PFSK-1 (cell line): ENCODE data around the gene MAP6D1.

Source experiments
- FOXP2 ChIP-seq: optimal IDR thresholded peaks from 2 replicates; pipeline ENCODE3; 2011; ENCODE audit warnings: borderline replicate concordance, control low read depth, inconsistent platforms; ENCODE audit not compliant: insufficient read depth; ENCODE audit errors: extremely low read length, extremely low read depth
- POLR2AphosphoS5 ChIP-seq: IDR thresholded peaks from 2 replicates; pipeline ENCODE4 v1.6.1; 2012; ENCODE audit warnings: low read depth, mild to moderate bottlenecking, control low read depth, low read length, moderate library complexity
- REST ChIP-seq, 2 experiments: IDR thresholded peaks; 2 replicates each; pipeline versions ENCODE4 v1.6.1 to v1.8.0; 2011 to 2012; ENCODE audit warnings: low read depth in 2 of 2, low read length in 2 of 2, control low read depth in 1 of 2, inconsistent platforms in 1 of 2, mild to moderate bottlenecking in 1 of 2, moderate library complexity in 1 of 2; ENCODE audit not compliant: insufficient read depth in 1 of 2
- SIN3A ChIP-seq: IDR thresholded peaks from 2 replicates; pipeline ENCODE4 v1.6.1; 2012; ENCODE audit warnings: mild to moderate bottlenecking, low read length, moderate library complexity, borderline replicate concordance; ENCODE audit not compliant: insufficient read depth
- TAF1 ChIP-seq: IDR thresholded peaks from 2 replicates; pipeline ENCODE4 v1.6.1; 2012; ENCODE audit warnings: low read length, control low read depth, borderline replicate concordance; ENCODE audit not compliant: insufficient read depth

The MAP6D1 gene

GRCh38 chr3:183818706-183819624, 6.4 kb downstream of the MAP6D1 start:
- TF ChIP-seq POLR2AphosphoS5 (no peak), FOXP2 (no peak)

- no peak for TF ChIP-seq SIN3A
- TF ChIP-seq TAF1 = no peak
- TF ChIP-seq REST (IDR thresholded peaks at IDR 0.05; ENCODE audit: insufficient read depth in 1 of 2, low read depth in 2 of 2, low read length in 2 of 2) = no peak
- TF ChIP-seq FOXP2 = no peak
- TF ChIP-seq POLR2AphosphoS5 = no peak
These were observed 7.2 kb downstream of the MAP6D1 start for GRCh38 chr3:183818041-183818620.

- no peak for TF ChIP-seq REST (IDR thresholded peaks at IDR 0.05; ENCODE audit: insufficient read depth in 1 of 2, low read depth in 2 of 2, low read length in 2 of 2)
- no peak for TF ChIP-seq SIN3A
- no peak for TF ChIP-seq POLR2AphosphoS5
- TF ChIP-seq TAF1 = no peak
- TF ChIP-seq FOXP2 = no peak
These were observed 7.7 kb downstream of the MAP6D1 start for GRCh38 chr3:183817639-183818038.

- TF ChIP-seq POLR2AphosphoS5 = no peak
These were observed 8.5 kb downstream of the MAP6D1 start for GRCh38 chr3:183816681-183817510.

GRCh38 chr3:183815951-183816475, 9.4 kb downstream of the MAP6D1 start:
- no peak for TF ChIP-seq TAF1
- no peak for TF ChIP-seq REST (IDR thresholded peaks at IDR 0.05; ENCODE audit: insufficient read depth in 1 of 2, low read depth in 2 of 2, low read length in 2 of 2)
- no peak for TF ChIP-seq SIN3A
- TF ChIP-seq FOXP2 = no peak
- TF ChIP-seq POLR2AphosphoS5 = no peak

GRCh38 chr3:183815563-183815940, 9.8 kb downstream of the MAP6D1 start:
- TF ChIP-seq SIN3A (no peak), TAF1 (no peak), REST (IDR thresholded peaks at IDR 0.05; ENCODE audit: insufficient read depth in 1 of 2, low read depth in 2 of 2, low read length in 2 of 2) (no peak), FOXP2 (no peak), POLR2AphosphoS5 (no peak)
